Mammary epithelial cell (primary cell): ENCODE measurements around the gene CDH20.

Experiments
- EZH2 ChIP-seq: IDR thresholded peaks from 2 replicates; pipeline ENCODE4 v1.6.1; 2012; ENCODE audit warnings: low read length, inconsistent platforms, borderline replicate concordance
- TF ChIP-seq, protein P1 (sequence below), 2 donors: IDR thresholded peaks in 1 of 2; conservative IDR thresholded peaks in 1 of 2; 2 replicates each; pipeline ENCODE4 v1.5.1; 2011 to 2012; ENCODE audit warnings: inconsistent platforms in 2 of 2, low read length in 2 of 2, mild to moderate bottlenecking in 2 of 2, control low read depth in 1 of 2, low read depth in 1 of 2; ENCODE audit not compliant: insufficient read depth in 1 of 2; ENCODE audit errors: extremely low read depth in 1 of 2

- TF ChIP-seq, protein P1, sequence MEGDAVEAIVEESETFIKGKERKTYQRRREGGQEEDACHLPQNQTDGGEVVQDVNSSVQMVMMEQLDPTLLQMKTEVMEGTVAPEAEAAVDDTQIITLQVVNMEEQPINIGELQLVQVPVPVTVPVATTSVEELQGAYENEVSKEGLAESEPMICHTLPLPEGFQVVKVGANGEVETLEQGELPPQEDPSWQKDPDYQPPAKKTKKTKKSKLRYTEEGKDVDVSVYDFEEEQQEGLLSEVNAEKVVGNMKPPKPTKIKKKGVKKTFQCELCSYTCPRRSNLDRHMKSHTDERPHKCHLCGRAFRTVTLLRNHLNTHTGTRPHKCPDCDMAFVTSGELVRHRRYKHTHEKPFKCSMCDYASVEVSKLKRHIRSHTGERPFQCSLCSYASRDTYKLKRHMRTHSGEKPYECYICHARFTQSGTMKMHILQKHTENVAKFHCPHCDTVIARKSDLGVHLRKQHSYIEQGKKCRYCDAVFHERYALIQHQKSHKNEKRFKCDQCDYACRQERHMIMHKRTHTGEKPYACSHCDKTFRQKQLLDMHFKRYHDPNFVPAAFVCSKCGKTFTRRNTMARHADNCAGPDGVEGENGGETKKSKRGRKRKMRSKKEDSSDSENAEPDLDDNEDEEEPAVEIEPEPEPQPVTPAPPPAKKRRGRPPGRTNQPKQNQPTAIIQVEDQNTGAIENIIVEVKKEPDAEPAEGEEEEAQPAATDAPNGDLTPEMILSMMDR (conservative IDR thresholded peaks at IDR 0.05 in 1 of 2, IDR thresholded peaks at IDR 0.05 in 1 of 2; ENCODE audit: extremely low read depth in 1 of 2, insufficient read depth in 1 of 2, low read depth in 1 of 2, low read length in 2 of 2) = no peak
- no peak for TF ChIP-seq EZH2
Observed at GRCh38 chr18:61379827-61380226, 46.6 kb downstream of the CDH20 start.
